Endothelial cell of umbilical vein (primary cell): ENCODE results near the gene STARD13. TPM values are rescaled to one million over a fixed set of nuclear protein-coding genes. Genes with fewer than 3 reads are reported as not detected.

Source experiments
- BruUV-seq: library from RNA; stranded (reverse); fragments of 400-500 nt; replicated peaks from 2 replicates; lab custom pipeline; 2021; lab: Mats Ljungman, UMichigan
- CTCF ChIA-PET: fragments of 300-600, 350-600 bp; sonication (Branson Sonifier 250); formaldehyde crosslinking; loops from one replicate; lab custom pipeline; 2021; ENCODE audit warnings: antibody characterized with exemption, inconsistent platforms; lab: Charles Lee
- POLR2A ChIA-PET: fragments of 300-600, 350-600 bp; sonication (Branson Sonifier 250); formaldehyde crosslinking; loops from one replicate; lab custom pipeline; 2021; ENCODE audit warnings: antibody characterized with exemption, inconsistent platforms; lab: Charles Lee
- DNase-seq: peaks from one replicate; pipeline ENCODE4 v3.0.0-alpha.2; 2011; ENCODE audit warnings: low read depth, low spot score
- FAIRE-seq: peaks from 2 replicates; lab custom pipeline; 2011; peaks lifted over from hg19 to GRCh38; lab: Jason Lieb, UNC
- H2AFZ ChIP-seq: 2 replicates; pipeline ENCODE4 v1.6.0; 2012; ENCODE audit warnings: low read depth, low read length, control low read depth, inconsistent platforms
- H3K27ac ChIP-seq: 2 replicates; pipeline ENCODE4 v1.5.1; 2011; ENCODE audit warnings: low read depth, mild to moderate bottlenecking, control low read depth, low read length, moderate library complexity; ENCODE audit not compliant: insufficient read depth
- H3K27me3 ChIP-seq, 2 experiments: 2 replicates each; pipeline versions ENCODE4 v1.6.0 to v1.6.1; 2011; ENCODE audit warnings: low read length in 2 of 2, mixed read lengths in 1 of 2; ENCODE audit not compliant: control insufficient read depth in 2 of 2, insufficient read depth in 2 of 2
- H3K36me3 ChIP-seq, 2 experiments: 2 replicates in 1 of 2; 3 replicates in 1 of 2; pipeline ENCODE4 v1.5.1; 2011; ENCODE audit warnings: low read length in 2 of 2, mild to moderate bottlenecking in 1 of 2, moderate library complexity in 1 of 2; ENCODE audit not compliant: control insufficient read depth in 2 of 2, insufficient read depth in 2 of 2; ENCODE audit errors: extremely low read depth in 1 of 2
- H3K4me1 ChIP-seq: 3 replicates; pipeline ENCODE4 v1.5.1; 2011; ENCODE audit warnings: mild to moderate bottlenecking, low read length; ENCODE audit not compliant: control insufficient read depth, insufficient read depth; ENCODE audit errors: extremely low read depth
- H3K4me2 ChIP-seq: 2 replicates; pipeline ENCODE4 v1.6.1; 2011; ENCODE audit warnings: low read length, control low read depth, mixed read lengths; ENCODE audit not compliant: insufficient read depth
- H3K4me3 ChIP-seq, 3 experiments: fragments of 200-600 bp in 1 of 3; sonication (generic), shearing (Covaris generic) in 1 of 3; replicated peaks in 1 of 3; 2 replicates each; pipeline ENCODE4 v1.5.1; 2011 to 2016; ENCODE audit warnings: control low read depth in 3 of 3, low read length in 3 of 3, mild to moderate bottlenecking in 2 of 3, inconsistent platforms in 1 of 3, low read depth in 1 of 3, moderate library complexity in 1 of 3; ENCODE audit not compliant: insufficient read depth in 1 of 3
- H3K79me2 ChIP-seq: 2 replicates; pipeline ENCODE4 v1.6.0; 2012; ENCODE audit warnings: low read length, inconsistent platforms; ENCODE audit not compliant: control insufficient read depth, insufficient read depth
- H3K9ac ChIP-seq: replicated peaks from 2 replicates; pipeline ENCODE3; 2011; ENCODE audit warnings: low read length, control low read depth; ENCODE audit not compliant: insufficient read depth; ENCODE audit errors: extremely low read depth
- H3K9me1 ChIP-seq: replicated peaks from 3 replicates; pipeline ENCODE4 v1.6.0; 2011; ENCODE audit warnings: mild to moderate bottlenecking, low read length; ENCODE audit not compliant: control insufficient read depth, insufficient read depth; ENCODE audit errors: extremely low read depth
- H3K9me3 ChIP-seq: replicated peaks from 2 replicates; pipeline ENCODE4 v1.5.1; 2012; ENCODE audit warnings: low read length, inconsistent platforms; ENCODE audit not compliant: control insufficient read depth, insufficient read depth
- H4K20me1 ChIP-seq: replicated peaks from 2 replicates; pipeline ENCODE3; 2011; ENCODE audit warnings: mild to moderate bottlenecking, low read length; ENCODE audit not compliant: control insufficient read depth, insufficient read depth; ENCODE audit errors: extremely low read depth
- EZH2 ChIP-seq: IDR thresholded peaks from 2 replicates; pipeline ENCODE4 v1.6.1; 2012; ENCODE audit warnings: borderline replicate concordance, low read depth, mild to moderate bottlenecking, moderate library complexity, low read length, inconsistent platforms; ENCODE audit not compliant: severe bottlenecking
- JUN ChIP-seq: IDR thresholded peaks from 2 replicates; pipeline ENCODE4 v1.6.1; 2011; ENCODE audit warnings: borderline replicate concordance, low read depth; ENCODE audit not compliant: insufficient read length, insufficient read depth
- MYC ChIP-seq: IDR thresholded peaks from one replicate; pipeline ENCODE4 v1.6.1; 2011; ENCODE audit warnings: mild to moderate bottlenecking, low read depth, low read length
- POLR2A ChIP-seq: IDR thresholded peaks from 2 replicates; pipeline ENCODE4 v1.6.1; 2012; ENCODE audit warnings: low read depth, mild to moderate bottlenecking, control low read depth, low read length
- dilution Hi-C: fragments of 300-500 bp; cut with MboI; formaldehyde crosslinking; loops from one replicate; pipeline ENCODE4 v1.15.0; 2019; ENCODE audit warnings: low sequenced_read_pairs; ENCODE audit not compliant: extremely low pct_ligation_motif_present
- intact Hi-C: fragments of 100-400 bp; cut with micrococcal nuclease; formaldehyde crosslinking; loops from one replicate; pipeline ENCODE4 v1.10.0; 2022
- polyA plus RNA-seq, 4 experiments: library from polyadenylated mRNA; depleted of rRNA in 3 of 4; stranded (reverse) in 3 of 4; unstranded in 1 of 4; fragments of >200 nt; gene quantifications; 2 replicates each; pipeline versions ENCODE4 v1.2.1 to v1.2.3, GENCODE V29; 2011 to 2012; ENCODE audit warnings: missing spikeins in 1 of 4
- total RNA-seq: library from RNA; stranded (reverse); gene quantifications from 2 replicates; pipeline ENCODE4 v1.2.3, GENCODE V29; 2021
- TF ChIP-seq, protein P1 (sequence below), 2 donors: IDR thresholded peaks; 1 replicate in 1 of 2; 2 replicates in 1 of 2; pipeline ENCODE4 v1.5.1; 2011; ENCODE audit warnings: low read length in 2 of 2, mild to moderate bottlenecking in 2 of 2, moderate library complexity in 2 of 2, control low read depth in 1 of 2, inconsistent platforms in 1 of 2, low read depth in 1 of 2; ENCODE audit not compliant: insufficient read depth in 1 of 2; ENCODE audit errors: extremely low read depth in 1 of 2
- TF ChIP-seq, protein P2 (sequence below): IDR thresholded peaks from 2 replicates; pipeline ENCODE4 v1.6.1; 2011; ENCODE audit not compliant: insufficient read depth, insufficient read length

STARD13 gene
- total and polyA plus RNA-seq, 2 donors (not counting 3 experiments of a cell fraction or from before 2014, with no cell fraction given), result 11.0 to 47.7 TPM

DNA sequence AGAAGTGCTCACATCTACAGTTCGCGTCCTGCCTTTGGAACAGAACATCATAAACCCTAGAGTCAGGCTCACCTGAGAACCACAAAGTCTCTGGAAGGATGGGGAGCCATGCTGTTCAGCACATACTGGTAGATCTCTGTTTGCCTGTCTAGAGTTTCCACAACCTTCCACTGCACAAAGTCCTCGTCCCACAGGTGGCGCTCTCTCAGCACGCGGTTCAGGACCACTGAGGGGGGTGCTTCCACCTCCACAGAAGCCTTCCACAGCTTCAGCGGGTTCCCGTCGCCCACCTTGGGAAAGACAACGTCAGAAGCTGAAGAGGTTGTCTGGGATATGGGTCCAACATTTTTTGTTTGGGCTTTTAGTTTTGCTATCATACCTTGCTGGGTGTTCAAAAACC is 175.8 kb downstream of the STARD13 start:
- dilution Hi-C loops (no loop called here), intact Hi-C loops (loop anchor here (2.0 kb wide), 2 partner anchors 15 to 613 kb away; no protein-coding TSS in a partner anchor)
- H3K9ac ChIP-seq, result no peak overlapping the region
- peaks cover 28 to 34% of the 10 kb centered on the region in 2 experiments for H3K36me3 ChIP-seq
- ChIA-PET CTCF (interaction anchor here (0.8 to 2.4 kb wide), 2 partner anchors 45 to 522 kb away, joined by 3 to 9 read pairs; no protein-coding TSS in a partner anchor), POLR2A (no interaction called here)
- no peak for FAIRE-seq
- H3K4me1 ChIP-seq, result peaks cover 21% of the 10 kb centered on the region
- TF ChIP-seq, protein P1, sequence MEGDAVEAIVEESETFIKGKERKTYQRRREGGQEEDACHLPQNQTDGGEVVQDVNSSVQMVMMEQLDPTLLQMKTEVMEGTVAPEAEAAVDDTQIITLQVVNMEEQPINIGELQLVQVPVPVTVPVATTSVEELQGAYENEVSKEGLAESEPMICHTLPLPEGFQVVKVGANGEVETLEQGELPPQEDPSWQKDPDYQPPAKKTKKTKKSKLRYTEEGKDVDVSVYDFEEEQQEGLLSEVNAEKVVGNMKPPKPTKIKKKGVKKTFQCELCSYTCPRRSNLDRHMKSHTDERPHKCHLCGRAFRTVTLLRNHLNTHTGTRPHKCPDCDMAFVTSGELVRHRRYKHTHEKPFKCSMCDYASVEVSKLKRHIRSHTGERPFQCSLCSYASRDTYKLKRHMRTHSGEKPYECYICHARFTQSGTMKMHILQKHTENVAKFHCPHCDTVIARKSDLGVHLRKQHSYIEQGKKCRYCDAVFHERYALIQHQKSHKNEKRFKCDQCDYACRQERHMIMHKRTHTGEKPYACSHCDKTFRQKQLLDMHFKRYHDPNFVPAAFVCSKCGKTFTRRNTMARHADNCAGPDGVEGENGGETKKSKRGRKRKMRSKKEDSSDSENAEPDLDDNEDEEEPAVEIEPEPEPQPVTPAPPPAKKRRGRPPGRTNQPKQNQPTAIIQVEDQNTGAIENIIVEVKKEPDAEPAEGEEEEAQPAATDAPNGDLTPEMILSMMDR (IDR thresholded peaks at IDR 0.05; ENCODE audit: extremely low read depth in 1 of 2, insufficient read depth in 1 of 2, low read depth in 1 of 2, low read length in 2 of 2), result peak; percentile 10 to 23
- TF ChIP-seq EZH2, result no peak
- TF ChIP-seq POLR2A, result no peak
- TF ChIP-seq MYC, result no peak
- TF ChIP-seq, protein P2, sequence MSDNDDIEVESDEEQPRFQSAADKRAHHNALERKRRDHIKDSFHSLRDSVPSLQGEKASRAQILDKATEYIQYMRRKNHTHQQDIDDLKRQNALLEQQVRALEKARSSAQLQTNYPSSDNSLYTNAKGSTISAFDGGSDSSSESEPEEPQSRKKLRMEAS, result no peak
- no peak for TF ChIP-seq JUN
- peaks cover 2% of the 10 kb centered on the region for H4K20me1 ChIP-seq
- H3K27ac ChIP-seq, result no peak overlapping the region
- H3K9me1 ChIP-seq, result no peaks in the 10 kb centered on the region
- H2AFZ ChIP-seq, result no peak overlapping the region
- no peak overlapping the region for H3K4me2 ChIP-seq
- no peaks in the 10 kb centered on the region for H3K79me2 ChIP-seq
- no TSS peak for BruUV-seq
- no peak overlapping the region for H3K4me3 ChIP-seq
- no peaks in the 10 kb centered on the region for H3K27me3 ChIP-seq
- H3K9me3 ChIP-seq, result no peaks in the 10 kb centered on the region
- DNase-seq, result no peak
